ENCODE results near the gene ZNF174.

ZNF174 gene

DNA sequence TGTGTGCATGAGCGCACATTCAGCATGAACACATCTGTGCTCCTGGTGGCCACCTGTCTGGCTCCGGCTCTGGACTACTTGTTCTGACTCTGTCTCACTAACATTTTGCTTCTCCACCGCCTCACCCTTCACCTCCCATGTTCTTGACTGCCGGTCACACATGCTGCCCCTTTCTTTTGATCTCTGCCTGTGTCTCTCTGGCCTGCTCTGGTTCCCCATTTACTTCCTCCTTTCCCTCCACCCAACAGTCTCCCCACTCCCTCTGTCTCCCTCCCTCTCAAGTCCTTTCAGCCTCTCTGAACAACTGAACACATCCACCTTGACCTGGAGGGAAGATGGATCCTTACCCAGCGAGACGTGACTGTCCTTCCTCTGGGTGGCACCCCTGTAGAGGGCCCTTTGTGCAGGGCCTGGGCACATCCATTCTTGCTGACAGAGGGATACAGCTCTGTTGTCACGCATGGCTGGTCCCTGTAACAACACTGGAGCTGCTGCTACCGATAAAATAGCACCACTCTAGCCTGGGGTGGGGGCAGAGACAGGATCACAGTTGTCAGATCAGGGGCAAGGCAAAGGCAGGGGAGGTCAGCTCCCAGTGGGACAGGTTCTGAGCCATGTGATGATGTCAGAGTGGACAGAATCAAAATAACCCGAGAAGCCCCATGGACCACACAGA is 11.2 kb upstream of the ZNF174 start:
- Histone ChIP-seq H3K27ac (ENCODE audit: low read depth, low read length) (no peak overlapping the region), H3K4me3 (ENCODE audit: low read length) (no peak overlapping the region), H3K27me3 (ENCODE audit: control insufficient read depth, insufficient read depth, low read length) (no peaks in the 10 kb centered on the region), H3K36me3 (ENCODE audit: control insufficient read depth, insufficient read depth, low read length) (peaks cover 44% of the 10 kb centered on the region), H3K4me1 (ENCODE audit: control insufficient read depth, insufficient read depth, low read length) (no peaks in the 10 kb centered on the region), H3K9ac (ENCODE audit: low read length) (no peak overlapping the region)

DNA sequence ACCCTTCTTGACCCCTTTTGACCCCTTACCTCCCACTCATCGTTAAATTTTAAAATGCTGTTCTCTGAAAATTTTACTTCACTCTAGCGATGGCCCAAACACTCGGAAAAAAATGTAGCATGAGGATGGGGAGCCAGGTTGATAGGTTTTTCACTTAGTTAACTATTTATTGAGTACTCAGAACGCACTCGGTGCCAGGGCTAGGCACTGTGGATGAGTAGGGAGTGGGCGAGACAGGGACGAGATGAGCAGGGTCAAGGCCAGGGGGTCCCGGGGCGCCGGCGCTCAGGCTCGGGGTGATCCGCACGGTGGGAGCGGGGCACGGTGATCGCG is 603 bp upstream of the ZNF174 start:
- Histone ChIP-seq H3K36me3 (ENCODE audit: control insufficient read depth, insufficient read depth, low read length) (peaks cover 40% of the 10 kb centered on the region), H3K4me3 (ENCODE audit: low read length) (peak overlapping the region; percentile 97), H3K27me3 (ENCODE audit: control insufficient read depth, insufficient read depth, low read length) (no peaks in the 10 kb centered on the region), H3K4me1 (ENCODE audit: control insufficient read depth, insufficient read depth, low read length) (peaks cover 4% of the 10 kb centered on the region), H3K27ac (ENCODE audit: low read depth, low read length) (peak overlapping the region; percentile 85), H3K9ac (ENCODE audit: low read length) (peak overlapping the region; percentile 94)

DNA sequence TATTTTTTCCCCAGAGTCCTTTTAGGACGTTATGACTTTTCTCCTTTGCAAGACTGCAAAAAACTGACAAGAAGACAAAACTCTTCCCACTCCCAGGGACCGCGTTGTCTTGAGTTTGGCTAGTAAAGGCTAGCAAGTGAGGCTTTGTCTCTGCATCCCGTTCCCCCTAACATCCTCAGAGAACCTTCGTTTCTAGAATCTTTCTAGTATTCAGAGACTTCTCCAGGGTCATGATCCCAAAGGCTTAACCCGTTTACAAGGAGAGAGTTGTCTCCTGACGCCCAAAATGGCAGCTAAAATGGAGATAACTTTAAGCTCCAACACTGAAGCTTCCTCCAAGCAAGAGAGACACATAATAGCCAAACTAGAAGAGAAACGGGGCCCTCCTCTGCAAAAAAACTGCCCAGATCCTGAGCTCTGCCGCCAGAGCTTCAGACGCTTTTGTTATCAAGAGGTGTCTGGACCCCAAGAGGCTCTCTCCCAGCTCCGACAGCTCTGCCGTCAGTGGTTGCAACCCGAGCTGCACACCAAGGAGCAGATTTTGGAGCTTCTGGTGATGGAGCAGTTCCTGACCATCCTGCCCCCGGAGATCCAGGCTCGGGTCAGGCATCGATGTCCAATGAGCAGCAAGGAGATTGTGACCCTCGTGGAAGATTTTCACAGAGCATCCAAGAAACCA is 843 bp downstream of the ZNF174 start:
- no peaks in the 10 kb centered on the region for H3K27me3 ChIP-seq (ENCODE audit: control insufficient read depth, insufficient read depth, low read length)
- peaks cover 4% of the 10 kb centered on the region for H3K4me1 ChIP-seq (ENCODE audit: control insufficient read depth, insufficient read depth, low read length)
- H3K4me3 ChIP-seq (ENCODE audit: low read length), result peak overlapping the region; percentile 95
- H3K36me3 ChIP-seq (ENCODE audit: control insufficient read depth, insufficient read depth, low read length), result peaks cover 39% of the 10 kb centered on the region
- peak overlapping the region; percentile 73 for H3K9ac ChIP-seq (ENCODE audit: low read length)
- H3K27ac ChIP-seq (ENCODE audit: low read depth, low read length), result peak overlapping the region; percentile 85

GRCh38 chr16:3408561-3409197 is 7.7 kb downstream of the ZNF174 start:
- H3K4me1 ChIP-seq (ENCODE audit: control insufficient read depth, insufficient read depth, low read length), result no peaks in the 10 kb centered on the region
- no peak overlapping the region for H3K9ac ChIP-seq (ENCODE audit: low read length)
- H3K27ac ChIP-seq (ENCODE audit: low read depth, low read length), result no peak overlapping the region
- H3K36me3 ChIP-seq (ENCODE audit: control insufficient read depth, insufficient read depth, low read length), result peaks cover 33% of the 10 kb centered on the region
- H3K27me3 ChIP-seq (ENCODE audit: control insufficient read depth, insufficient read depth, low read length), result no peaks in the 10 kb centered on the region
- peak overlapping the region; percentile 10 for H3K4me3 ChIP-seq (ENCODE audit: low read length)

DNA sequence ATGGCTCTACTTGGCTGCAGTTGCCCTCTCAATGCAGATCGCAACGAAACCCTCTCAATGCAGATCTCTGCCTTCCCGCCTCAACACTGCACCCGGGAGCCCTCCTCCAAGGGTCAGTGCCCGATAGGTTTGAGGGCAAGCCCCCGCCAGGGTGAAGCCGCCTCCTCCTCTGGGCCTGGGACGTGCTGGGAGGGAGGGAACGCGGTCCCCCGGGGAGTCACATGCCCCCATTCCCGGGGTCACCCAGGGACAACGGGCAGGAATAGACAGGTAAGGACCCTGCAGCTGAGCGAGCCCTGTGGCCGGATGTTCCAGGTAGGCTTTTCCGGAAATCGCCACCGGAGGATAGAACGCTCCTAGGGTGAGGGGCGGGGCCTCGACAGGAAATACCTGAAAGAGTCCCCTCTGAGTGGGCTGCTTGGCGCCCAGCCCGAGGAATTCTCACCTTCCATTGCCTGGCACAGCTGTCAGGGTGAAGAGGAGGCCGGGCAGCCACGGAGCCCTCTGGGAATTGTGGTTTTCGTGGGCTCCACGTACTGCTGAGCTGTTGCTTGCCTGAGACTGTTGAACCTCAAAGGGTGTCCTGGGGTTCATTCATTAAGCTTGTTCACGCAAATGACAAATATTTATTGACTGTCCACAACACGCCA is 12.8 kb downstream of the ZNF174 start:
- H3K9ac ChIP-seq (ENCODE audit: low read length), result no peak overlapping the region
- no peak overlapping the region for H3K27ac ChIP-seq (ENCODE audit: low read depth, low read length)
- peaks cover 2% of the 10 kb centered on the region for H3K36me3 ChIP-seq (ENCODE audit: control insufficient read depth, insufficient read depth, low read length)
- no peaks in the 10 kb centered on the region for H3K27me3 ChIP-seq (ENCODE audit: control insufficient read depth, insufficient read depth, low read length)
- no peaks in the 10 kb centered on the region for H3K4me1 ChIP-seq (ENCODE audit: control insufficient read depth, insufficient read depth, low read length)
- no peak overlapping the region for H3K4me3 ChIP-seq (ENCODE audit: low read length)

GRCh38 chr16:3431779-3432219 is 30.8 kb downstream of the ZNF174 start:
- Histone ChIP-seq H3K9ac (ENCODE audit: low read length) (no peak overlapping the region), H3K4me1 (ENCODE audit: control insufficient read depth, insufficient read depth, low read length) (no peaks in the 10 kb centered on the region), H3K36me3 (ENCODE audit: control insufficient read depth, insufficient read depth, low read length) (peaks cover 3% of the 10 kb centered on the region), H3K4me3 (ENCODE audit: low read length) (peak overlapping the region; percentile 29), H3K27ac (ENCODE audit: low read depth, low read length) (no peak overlapping the region), H3K27me3 (ENCODE audit: control insufficient read depth, insufficient read depth, low read length) (no peaks in the 10 kb centered on the region)

DNA sequence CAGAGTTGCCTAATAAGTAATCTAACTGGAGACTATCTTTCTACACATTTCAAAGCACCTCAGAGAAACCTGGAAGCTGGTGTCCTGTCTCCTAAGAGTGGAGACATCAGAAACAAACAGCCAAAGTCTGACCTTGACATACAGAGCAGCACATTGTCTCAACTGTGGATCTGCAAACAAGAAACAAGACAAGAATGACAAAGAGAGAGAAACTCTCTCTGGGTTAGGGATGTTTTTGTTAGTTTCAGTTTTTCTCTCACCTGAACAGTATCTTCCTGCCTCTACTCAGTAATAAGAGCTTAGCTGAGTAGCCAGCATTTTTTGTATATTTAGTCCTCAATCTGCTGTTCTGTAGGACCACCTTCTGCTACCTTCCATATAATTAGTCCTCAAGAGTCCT is 33.4 kb downstream of the ZNF174 start:
- no peak overlapping the region for H3K27ac ChIP-seq (ENCODE audit: low read depth, low read length)
- H3K9ac ChIP-seq (ENCODE audit: low read length), result no peak overlapping the region
- H3K27me3 ChIP-seq (ENCODE audit: control insufficient read depth, insufficient read depth, low read length), result no peaks in the 10 kb centered on the region
- H3K4me3 ChIP-seq (ENCODE audit: low read length), result no peak overlapping the region
- peaks cover 3% of the 10 kb centered on the region for H3K36me3 ChIP-seq (ENCODE audit: control insufficient read depth, insufficient read depth, low read length)
- H3K4me1 ChIP-seq (ENCODE audit: control insufficient read depth, insufficient read depth, low read length), result no peaks in the 10 kb centered on the region

DNA sequence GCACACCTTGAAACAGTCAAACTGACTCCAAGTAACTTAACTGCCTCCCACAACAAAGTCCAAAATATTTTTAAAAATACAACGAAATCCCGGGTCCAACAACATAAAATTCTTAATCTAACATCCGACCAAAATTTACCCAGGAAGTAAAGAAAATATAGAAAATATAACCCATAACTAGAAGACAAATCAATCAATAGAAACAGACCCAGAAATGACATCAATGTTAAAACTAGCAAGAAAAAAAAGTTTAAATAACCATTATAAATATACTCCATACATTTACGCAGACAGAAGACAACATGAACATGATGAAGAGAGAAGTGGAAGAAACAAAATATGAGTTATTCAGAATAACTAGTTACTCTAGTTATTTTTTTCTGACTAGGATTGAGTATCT is 38.6 kb downstream of the ZNF174 start:
- no peaks in the 10 kb centered on the region for H3K36me3 ChIP-seq (ENCODE audit: control insufficient read depth, insufficient read depth, low read length)
- no peak overlapping the region for H3K4me3 ChIP-seq (ENCODE audit: low read length)
- no peaks in the 10 kb centered on the region for H3K27me3 ChIP-seq (ENCODE audit: control insufficient read depth, insufficient read depth, low read length)
- no peak overlapping the region for H3K9ac ChIP-seq (ENCODE audit: low read length)
- H3K4me1 ChIP-seq (ENCODE audit: control insufficient read depth, insufficient read depth, low read length), result no peaks in the 10 kb centered on the region
- H3K27ac ChIP-seq (ENCODE audit: low read depth, low read length), result no peak overlapping the region

DNA sequence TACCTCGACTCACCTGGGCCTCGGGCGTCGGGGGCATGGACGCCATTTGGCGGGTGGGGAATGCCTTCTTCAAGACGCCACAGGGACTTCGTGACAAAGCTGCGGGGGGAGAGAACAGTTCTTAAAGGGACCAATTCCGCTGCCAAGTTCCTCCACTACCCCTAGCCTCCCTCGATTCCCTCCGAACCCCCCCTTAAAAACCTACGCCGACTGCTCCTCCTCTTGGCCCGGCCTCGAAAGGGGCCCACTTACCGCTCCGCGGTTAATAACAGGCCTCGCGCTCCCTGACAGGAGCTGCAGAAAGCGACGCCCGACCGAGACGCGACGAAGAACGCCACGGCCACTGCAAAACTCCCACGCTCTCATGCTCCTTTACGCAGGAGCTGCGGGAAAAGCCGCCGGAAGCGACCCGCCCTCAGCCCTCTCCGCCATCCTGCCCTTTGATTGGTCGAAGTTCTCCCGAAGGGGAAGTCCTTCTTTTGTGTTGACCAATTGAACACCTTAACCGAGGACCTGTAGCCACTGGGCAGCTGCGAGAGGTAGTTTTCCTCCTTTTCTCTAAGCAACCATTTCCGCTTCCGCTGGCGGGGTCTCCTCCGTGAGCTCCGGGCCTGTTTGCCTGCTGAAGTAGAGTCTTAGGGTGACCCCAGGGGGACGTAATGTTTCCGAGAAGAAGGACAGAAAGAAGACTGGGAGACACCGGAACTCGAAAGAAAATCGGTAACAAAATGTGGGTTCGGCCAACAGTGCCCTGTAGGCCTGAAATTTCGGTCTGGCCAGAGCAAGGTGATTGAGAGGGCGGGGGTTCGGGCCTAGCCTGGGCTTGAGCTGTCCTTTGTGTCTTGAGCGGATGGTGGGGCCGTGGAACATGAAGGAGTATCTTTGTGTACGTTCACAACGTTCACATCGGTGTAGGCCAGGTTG is 42.4 kb downstream of the ZNF174 start, which contains the start of the genes NAA60 and ZNF597:
Gene NAA60 (plus strand): TSS at position 573 of the 924 bp plus-strand sequence. CDS start 32,548 bp downstream, outside the sequence.
Gene ZNF597 (minus strand): TSS at position 397 of the 924 bp plus-strand sequence. CDS start 351 bp downstream, at position 46.
- H3K4me1 ChIP-seq (ENCODE audit: control insufficient read depth, insufficient read depth, low read length), result no peaks in the 10 kb centered on the region
- H3K27me3 ChIP-seq (ENCODE audit: control insufficient read depth, insufficient read depth, low read length), result no peaks in the 10 kb centered on the region

GRCh38 chr16:3444032-3444388 is 43.0 kb downstream of the ZNF174 start:
- no peaks in the 10 kb centered on the region for H3K4me1 ChIP-seq (ENCODE audit: control insufficient read depth, insufficient read depth, low read length)
- peak overlapping the region; percentile 39 for H3K9ac ChIP-seq (ENCODE audit: low read length)
- peak overlapping the region; percentile 70 for H3K4me3 ChIP-seq (ENCODE audit: low read length)
- no peaks in the 10 kb centered on the region for H3K36me3 ChIP-seq (ENCODE audit: control insufficient read depth, insufficient read depth, low read length)
- H3K27ac ChIP-seq (ENCODE audit: low read depth, low read length), result peak overlapping the region; percentile 63
- no peaks in the 10 kb centered on the region for H3K27me3 ChIP-seq (ENCODE audit: control insufficient read depth, insufficient read depth, low read length)

More for the DNA sequence above, 42.4 kb downstream of the ZNF174 start, which contains the start of the genes NAA60 and ZNF597:
- Histone ChIP-seq H3K9ac (ENCODE audit: low read length) (peak within 1 kb of the TSS; percentile 39), H3K27ac (ENCODE audit: low read depth, low read length) (peak within 1 kb of the TSS; percentile 63), H3K36me3 (ENCODE audit: control insufficient read depth, insufficient read depth, low read length) (no peaks in the 10 kb centered on the region), H3K4me3 (ENCODE audit: low read length) (peak within 1 kb of the TSS; percentile 70)

DNA sequence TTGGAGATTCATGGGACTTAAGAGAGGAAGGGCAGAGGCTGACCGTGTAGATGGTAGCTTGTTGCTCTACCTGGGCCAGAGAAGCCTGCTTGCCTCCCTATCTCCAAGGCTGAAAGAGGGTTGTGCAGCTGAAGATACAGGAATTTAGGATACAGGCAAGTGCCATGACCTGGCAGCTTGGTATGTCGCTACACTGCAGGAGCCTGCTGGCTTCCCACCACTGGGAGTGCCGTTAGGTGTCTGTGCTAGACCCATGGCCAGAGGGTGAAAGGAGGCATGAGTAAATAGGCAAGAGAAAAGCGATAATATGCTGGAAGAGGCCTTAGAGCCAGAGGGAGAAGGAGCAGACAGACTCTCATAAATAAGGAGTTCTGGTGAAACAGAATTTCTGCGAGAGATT is 53.1 kb downstream of the ZNF174 start:
- H3K4me3 ChIP-seq (ENCODE audit: low read length), result no peak overlapping the region
- no peaks in the 10 kb centered on the region for H3K36me3 ChIP-seq (ENCODE audit: control insufficient read depth, insufficient read depth, low read length)
- peaks cover 7% of the 10 kb centered on the region for H3K4me1 ChIP-seq (ENCODE audit: control insufficient read depth, insufficient read depth, low read length)
- H3K9ac ChIP-seq (ENCODE audit: low read length), result no peak overlapping the region
- H3K27ac ChIP-seq (ENCODE audit: low read depth, low read length), result no peak overlapping the region
- no peaks in the 10 kb centered on the region for H3K27me3 ChIP-seq (ENCODE audit: control insufficient read depth, insufficient read depth, low read length)
